IMR-90 (cell line): Measurements from ENCODE around the gene YBX2.

ENCODE experiments used
- MAZ ChIP-seq: IDR thresholded peaks from 2 replicates; pipeline ENCODE4 v1.6.1; 2012; ENCODE audit warnings: low read depth, mild to moderate bottlenecking, low read length, improper control_type of control experiment, moderate library complexity, borderline replicate concordance
- MXI1 ChIP-seq: IDR thresholded peaks from 2 replicates; pipeline ENCODE4 v1.6.1; 2012; ENCODE audit warnings: low read depth, mild to moderate bottlenecking, low read length, moderate library complexity, borderline replicate concordance
- POLR2A ChIP-seq: IDR thresholded peaks from 2 replicates; pipeline ENCODE4 v1.6.1; 2012; ENCODE audit warnings: mild to moderate bottlenecking, low read depth, low read length
- RAD21 ChIP-seq: IDR thresholded peaks from 2 replicates; pipeline ENCODE4 v1.6.1; 2012; ENCODE audit warnings: low read length, improper control_type of control experiment
- RCOR1 ChIP-seq: IDR thresholded peaks from 2 replicates; pipeline ENCODE4 v1.6.1; 2012; ENCODE audit warnings: mild to moderate bottlenecking, low read length, improper control_type of control experiment; ENCODE audit not compliant: insufficient replicate concordance
- TF ChIP-seq, protein P1 (sequence below): fragments of 150-350 bp; IDR thresholded peaks from 2 replicates; pipeline ENCODE4 v1.6.1; 2016; ENCODE audit warnings: low read depth, mild to moderate bottlenecking, low read length, moderate library complexity, borderline replicate concordance
- TF ChIP-seq, protein P2 (sequence below): conservative IDR thresholded peaks from 2 replicates; pipeline ENCODE4 v1.5.1; 2012; ENCODE audit warnings: mild to moderate bottlenecking, low read depth, low read length, improper control_type of control experiment

DNA sequence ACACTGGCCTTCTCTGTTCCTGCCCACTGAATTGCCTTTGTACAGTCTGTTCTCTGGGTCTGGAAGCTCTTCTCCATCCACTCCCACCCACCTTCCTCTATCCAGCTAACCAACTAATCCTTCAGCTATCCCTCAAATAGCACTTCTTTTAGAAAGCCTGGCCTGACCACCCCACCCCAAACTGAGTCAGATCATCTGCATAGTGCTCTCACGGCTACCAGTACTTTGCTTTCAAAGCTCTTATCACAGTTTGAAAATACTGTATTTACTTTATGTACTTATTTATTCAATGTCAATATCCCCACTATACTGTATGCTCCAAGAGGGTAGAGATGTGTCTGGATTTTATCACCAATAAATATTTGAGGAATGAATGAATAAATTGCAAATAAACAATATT, 27.7 kb downstream of the YBX2 start:
- TF ChIP-seq, protein P1, sequence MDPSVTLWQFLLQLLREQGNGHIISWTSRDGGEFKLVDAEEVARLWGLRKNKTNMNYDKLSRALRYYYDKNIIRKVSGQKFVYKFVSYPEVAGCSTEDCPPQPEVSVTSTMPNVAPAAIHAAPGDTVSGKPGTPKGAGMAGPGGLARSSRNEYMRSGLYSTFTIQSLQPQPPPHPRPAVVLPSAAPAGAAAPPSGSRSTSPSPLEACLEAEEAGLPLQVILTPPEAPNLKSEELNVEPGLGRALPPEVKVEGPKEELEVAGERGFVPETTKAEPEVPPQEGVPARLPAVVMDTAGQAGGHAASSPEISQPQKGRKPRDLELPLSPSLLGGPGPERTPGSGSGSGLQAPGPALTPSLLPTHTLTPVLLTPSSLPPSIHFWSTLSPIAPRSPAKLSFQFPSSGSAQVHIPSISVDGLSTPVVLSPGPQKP: no peak
- TF ChIP-seq, protein P2, sequence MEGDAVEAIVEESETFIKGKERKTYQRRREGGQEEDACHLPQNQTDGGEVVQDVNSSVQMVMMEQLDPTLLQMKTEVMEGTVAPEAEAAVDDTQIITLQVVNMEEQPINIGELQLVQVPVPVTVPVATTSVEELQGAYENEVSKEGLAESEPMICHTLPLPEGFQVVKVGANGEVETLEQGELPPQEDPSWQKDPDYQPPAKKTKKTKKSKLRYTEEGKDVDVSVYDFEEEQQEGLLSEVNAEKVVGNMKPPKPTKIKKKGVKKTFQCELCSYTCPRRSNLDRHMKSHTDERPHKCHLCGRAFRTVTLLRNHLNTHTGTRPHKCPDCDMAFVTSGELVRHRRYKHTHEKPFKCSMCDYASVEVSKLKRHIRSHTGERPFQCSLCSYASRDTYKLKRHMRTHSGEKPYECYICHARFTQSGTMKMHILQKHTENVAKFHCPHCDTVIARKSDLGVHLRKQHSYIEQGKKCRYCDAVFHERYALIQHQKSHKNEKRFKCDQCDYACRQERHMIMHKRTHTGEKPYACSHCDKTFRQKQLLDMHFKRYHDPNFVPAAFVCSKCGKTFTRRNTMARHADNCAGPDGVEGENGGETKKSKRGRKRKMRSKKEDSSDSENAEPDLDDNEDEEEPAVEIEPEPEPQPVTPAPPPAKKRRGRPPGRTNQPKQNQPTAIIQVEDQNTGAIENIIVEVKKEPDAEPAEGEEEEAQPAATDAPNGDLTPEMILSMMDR: no peak
- no peak for TF ChIP-seq MAZ
- TF ChIP-seq POLR2A: no peak
- no peak for TF ChIP-seq RAD21
- no peak for TF ChIP-seq MXI1
- TF ChIP-seq RCOR1: no peak
